WTC11 (cell line): ENCODE measurements around the gene NEDD4L. TPM values are rescaled to one million over a fixed set of nuclear protein-coding genes. Genes with fewer than 3 reads are reported as not detected.
A peak's percentile ranks its signal among the peaks of the same experiment; 100 is the strongest.

Experiments
- ATAC-seq: fragments of 200-7000 bp; cut with Tn5 transposase; 2 replicates; pipeline ENCODE4 v1.10.0; 2021; ENCODE audit warnings: mild to moderate bottlenecking, moderate library complexity
- CTCF ChIA-PET: fragments of 300-600 bp; sonication (Branson Sonifier 250); formaldehyde crosslinking; loops from one replicate; lab custom pipeline; 2021; ENCODE audit warnings: antibody characterized with exemption; lab: Charles Lee
- POLR2A ChIA-PET: fragments of 350-600 bp; sonication (Branson Sonifier 250); formaldehyde crosslinking; loops from one replicate; lab custom pipeline; 2021; ENCODE audit warnings: antibody characterized with exemption; lab: Charles Lee
- DNase-seq: peaks from one replicate; pipeline ENCODE4 v3.0.0; 2021; ENCODE audit warnings: low spot score
- H3K27ac Mint-ChIP-seq: 2 replicates; pipeline ENCODE4 v1.8.0; 2021; ENCODE audit warnings: mixed read lengths
- H3K27me3 Mint-ChIP-seq: 2 replicates; pipeline ENCODE4 v1.8.0; 2021; ENCODE audit warnings: low read depth, mild to moderate bottlenecking, moderate library complexity, mixed read lengths
- H3K36me3 Mint-ChIP-seq: 2 replicates; pipeline ENCODE4 v1.8.0; 2021; ENCODE audit warnings: mixed read lengths
- H3K4me1 Mint-ChIP-seq: 2 replicates; pipeline ENCODE4 v1.8.0; 2022; ENCODE audit warnings: mixed read lengths
- H3K4me3 Mint-ChIP-seq: 2 replicates; pipeline ENCODE4 v1.8.0; 2021; ENCODE audit warnings: mild to moderate bottlenecking, moderate library complexity, mixed read lengths
- H3K9me3 Mint-ChIP-seq: 2 replicates; pipeline ENCODE4 v1.8.0; 2021; ENCODE audit warnings: mixed read lengths
- AR ChIP-seq: fragments of 250-450 bp; sonication (Bioruptor Pico); IDR thresholded peaks from 2 replicates; pipeline ENCODE4 v1.9.0; 2021; ENCODE audit warnings: mild to moderate bottlenecking
- ARID4B ChIP-seq: sonication (generic); formaldehyde crosslinking; IDR thresholded peaks from 2 replicates; pipeline ENCODE4 v1.8.0; 2023; ENCODE audit warnings: missing genetic modification reagents, mild to moderate bottlenecking, borderline replicate concordance
- ETV6 ChIP-seq: sonication (generic); formaldehyde crosslinking; IDR thresholded peaks from 2 replicates; pipeline ENCODE4 v1.8.1; 2022; ENCODE audit warnings: mild to moderate bottlenecking, missing genetic modification reagents
- IRF2 ChIP-seq: sonication (generic); formaldehyde crosslinking; IDR thresholded peaks from 2 replicates; pipeline ENCODE4 v1.8.0; 2022; ENCODE audit warnings: low read depth, missing genetic modification reagents, borderline replicate concordance
- NR1H2 ChIP-seq: sonication (generic); formaldehyde crosslinking; IDR thresholded peaks from 2 replicates; pipeline ENCODE4 v1.9.0; 2021; ENCODE audit warnings: mild to moderate bottlenecking, moderate library complexity, missing genetic modification reagents
- PRDM15 ChIP-seq: sonication (generic); formaldehyde crosslinking; IDR thresholded peaks from 2 replicates; pipeline ENCODE4 v1.8.0; 2022; ENCODE audit warnings: missing genetic modification reagents
- SOX15 ChIP-seq: fragments of 250-450 bp; sonication (Bioruptor Pico); IDR thresholded peaks from 2 replicates; pipeline ENCODE4 v1.9.0; 2021; ENCODE audit warnings: mild to moderate bottlenecking
- STAT6 ChIP-seq: sonication (generic); formaldehyde crosslinking; conservative IDR thresholded peaks from 2 replicates; pipeline ENCODE4 v1.8.1; 2023; ENCODE audit warnings: mild to moderate bottlenecking, low read depth, missing genetic modification reagents, moderate library complexity
- ZBTB21 ChIP-seq: sonication (generic); formaldehyde crosslinking; IDR thresholded peaks from 2 replicates; pipeline ENCODE4 v1.8.1; 2023; ENCODE audit warnings: mild to moderate bottlenecking, missing genetic modification reagents, borderline replicate concordance
- total RNA-seq: library from RNA; stranded (reverse); gene quantifications from 3 replicates; pipeline ENCODE4 v1.2.3, GENCODE V29; 2021

The NEDD4L gene
- total RNA-seq, 1 experiment from 2014 or later: 88.0 TPM

GRCh38 chr18:58229162-58229561 is 185.1 kb downstream of the NEDD4L start (continued):
- no peak for TF ChIP-seq ZBTB21 (CRISPR knock-in tag)
- no peak for TF ChIP-seq NR1H2 (CRISPR knock-in tag)
- TF ChIP-seq STAT6 (CRISPR knock-in tag): no peak

GRCh38 chr18:58230438-58231179 is 186.6 kb downstream of the NEDD4L start:
- POLR2A ChIA-PET: interaction anchor here (0.6 kb wide), 1 partner anchor 36 kb away, joined by 3 read pairs; no protein-coding TSS in a partner anchor
- TF ChIP-seq PRDM15 (CRISPR knock-in tag) (no peak), SOX15 (CRISPR knock-in tag) (no peak), ARID4B (CRISPR knock-in tag) (no peak)
- CTCF ChIA-PET: interaction anchor here (4.9 kb wide), 1 partner anchor 36 kb away, joined by 19 read pairs; no protein-coding TSS in a partner anchor
- H3K36me3 Mint-ChIP-seq: peaks cover 3% of the 10 kb centered on the region
- no peak for ATAC-seq
- peaks cover 5% of the 10 kb centered on the region; the same call in 1 of the 2 replicates for H3K9me3 Mint-ChIP-seq
- no peak for DNase-seq
- no peak overlapping the region for H3K4me3 Mint-ChIP-seq
- H3K27ac Mint-ChIP-seq: peak overlapping the region; percentile 70
- no peaks in the 10 kb centered on the region for H3K27me3 Mint-ChIP-seq
- peaks cover 74% of the 10 kb centered on the region for H3K4me1 Mint-ChIP-seq

GRCh38 chr18:58231930-58232329 is 187.9 kb downstream of the NEDD4L start:
- no peak for DNase-seq
- ChIA-PET CTCF (no interaction called here), POLR2A (no interaction called here)
- no peaks in the 10 kb centered on the region for H3K27me3 Mint-ChIP-seq
- ATAC-seq: peak; percentile 43
- peaks cover 5% of the 10 kb centered on the region; the same call in 1 of the 2 replicates for H3K9me3 Mint-ChIP-seq
- peaks cover 3% of the 10 kb centered on the region for H3K36me3 Mint-ChIP-seq
- H3K4me3 Mint-ChIP-seq: no peak overlapping the region
- no peak for TF ChIP-seq ETV6 (CRISPR knock-in tag)
- TF ChIP-seq IRF2 (CRISPR knock-in tag): no peak
- TF ChIP-seq NR1H2 (CRISPR knock-in tag): no peak
- no peak for TF ChIP-seq AR (CRISPR knock-in tag)
- H3K4me1 Mint-ChIP-seq: peaks cover 61% of the 10 kb centered on the region
- peak overlapping the region; percentile 30; the same call in 1 of the 2 replicates for H3K27ac Mint-ChIP-seq
